B cell (primary cell): Measurements from ENCODE around the gene TLE3. TPM values are rescaled to one million over a fixed set of nuclear protein-coding genes. Genes with fewer than 3 reads are reported as not detected.

Source experiments
- ATAC-seq: fragments of 200-7000 bp; cut with Tn5 transposase; one replicate; pipeline ENCODE4 v1.10.0; 2021; ENCODE audit warnings: low read depth, mild to moderate bottlenecking, moderate number of reproducible peaks, moderate library complexity
- CTCF ChIA-PET: fragments of 350-600 bp; sonication (Branson Sonifier 250); formaldehyde crosslinking; loops from one replicate; lab custom pipeline; 2021; ENCODE audit warnings: antibody characterized with exemption, inconsistent platforms; lab: Charles Lee
- POLR2A ChIA-PET: fragments of 350-600 bp; sonication (Branson Sonifier 250); formaldehyde crosslinking; loops from one replicate; lab custom pipeline; 2021; ENCODE audit warnings: antibody characterized with exemption; lab: Charles Lee
- DNase-seq: peaks from one replicate; pipeline ENCODE4 v3.0.0; 2013
- H2AFZ ChIP-seq: 2 replicates; pipeline ENCODE4 v1.6.1; 2012; ENCODE audit warnings: mild to moderate bottlenecking, low read depth, low read length; ENCODE audit not compliant: insufficient read depth, poor library complexity, severe bottlenecking
- H3K27ac ChIP-seq, 2 donors: 1 replicate in 1 of 2; 2 replicates in 1 of 2; pipeline ENCODE4 v1.5.1; 2012 to 2013; ENCODE audit warnings: low read length in 2 of 2, mild to moderate bottlenecking in 2 of 2, moderate library complexity in 1 of 2
- H3K27me3 ChIP-seq, 4 experiments: fragments of 200-600 bp in 1 of 4; sonication (generic) in 1 of 4; replicated peaks in 1 of 4; 1 replicate in 2 of 4; 2 replicates in 2 of 4; pipeline versions ENCODE4 v1.6.1 to v1.7.0; 2013 to 2016; ENCODE audit warnings: low read length in 3 of 4, mild to moderate bottlenecking in 2 of 4, mixed read lengths in 1 of 4, moderate library complexity in 1 of 4; ENCODE audit not compliant: insufficient read depth in 4 of 4, control insufficient read depth in 3 of 4; ENCODE audit errors: control extremely low read depth in 1 of 4
- H3K36me3 ChIP-seq, 2 experiments: replicated peaks in 1 of 2; 1 replicate in 1 of 2; 2 replicates in 1 of 2; pipeline versions ENCODE4 v1.6.1 to v1.7.1; 2013; ENCODE audit warnings: low read length in 1 of 2; ENCODE audit not compliant: insufficient read depth in 2 of 2, control insufficient read depth in 1 of 2; ENCODE audit errors: control extremely low read depth in 1 of 2, extremely low read depth in 1 of 2
- H3K4me1 ChIP-seq, 2 donors: fragments of 200-600 bp in 1 of 2; sonication (generic) in 1 of 2; 1 replicate in 1 of 2; 2 replicates in 1 of 2; pipeline versions ENCODE4 v1.5.1 to v1.6.1; 2013 to 2017; ENCODE audit warnings: low read length in 2 of 2; ENCODE audit not compliant: control insufficient read depth in 2 of 2, insufficient read depth in 2 of 2
- H3K4me2 ChIP-seq: replicated peaks from 2 replicates; pipeline ENCODE3; 2012; ENCODE audit warnings: mild to moderate bottlenecking, low read depth, low read length; ENCODE audit not compliant: poor library complexity, severe bottlenecking
- H3K4me3 ChIP-seq, 5 experiments: fragments of 200-600 bp in 1 of 5; sonication (generic) in 1 of 5; 1 replicate in 3 of 5; 2 replicates in 2 of 5; pipeline versions ENCODE4 v1.5.1 to v1.7.0; 2011 to 2016; ENCODE audit warnings: low read length in 4 of 5, mild to moderate bottlenecking in 4 of 5, low read depth in 2 of 5, control low read depth in 1 of 5, moderate library complexity in 1 of 5; ENCODE audit not compliant: insufficient read depth in 1 of 5; ENCODE audit errors: control extremely low read depth in 1 of 5, extremely low read depth in 1 of 5
- H3K79me2 ChIP-seq: fragments of 200-600 bp; sonication (generic); one replicate; pipeline ENCODE4 v1.6.0; 2016; ENCODE audit warnings: low read length; ENCODE audit not compliant: control insufficient read depth, insufficient read depth
- H3K9ac ChIP-seq: fragments of 200-600 bp; sonication (generic); 2 replicates; pipeline ENCODE4 v1.6.1; 2017; ENCODE audit warnings: mild to moderate bottlenecking, low read length, moderate library complexity
- H3K9me3 ChIP-seq, 3 donors: one replicate each; pipeline versions ENCODE4 v1.6.1 to v1.7.1; 2013; ENCODE audit warnings: low read length in 2 of 3; ENCODE audit not compliant: control insufficient read depth in 2 of 3, insufficient read depth in 1 of 3; ENCODE audit errors: control extremely low read depth in 1 of 3
- H4K20me1 ChIP-seq: 2 replicates; pipeline ENCODE4 v1.6.0; 2012; ENCODE audit warnings: mild to moderate bottlenecking, low read length; ENCODE audit not compliant: insufficient read depth, control insufficient read depth, poor library complexity, severe bottlenecking
- H3K27ac Mint-ChIP-seq: one replicate; pipeline ENCODE4 v1.8.0; 2021; ENCODE audit warnings: mixed read lengths
- H3K27me3 Mint-ChIP-seq: one replicate; pipeline ENCODE4 v1.8.0; 2021; ENCODE audit warnings: mixed read lengths
- H3K4me1 Mint-ChIP-seq: one replicate; pipeline ENCODE4 v1.8.0; 2021; ENCODE audit warnings: mixed read lengths
- H3K4me3 Mint-ChIP-seq: one replicate; pipeline ENCODE4 v1.8.0; 2021; ENCODE audit warnings: mixed read lengths
- H3K9me3 Mint-ChIP-seq: one replicate; pipeline ENCODE4 v1.8.0; 2022; ENCODE audit warnings: mixed read lengths; ENCODE audit not compliant: insufficient read depth
- CTCF ChIP-seq: fragments of 200-600 bp; IDR thresholded peaks from one replicate; pipeline ENCODE4 v1.8.0; 2022; ENCODE audit warnings: antibody characterized with exemption, mild to moderate bottlenecking
- EZH2 ChIP-seq: IDR thresholded peaks from 2 replicates; pipeline ENCODE4 v1.6.1; 2012; ENCODE audit warnings: borderline replicate concordance, low read depth, mild to moderate bottlenecking, moderate library complexity, low read length; ENCODE audit not compliant: insufficient read depth, poor library complexity, severe bottlenecking
- WGBS: methylation state at CpG from one replicate; pipeline ENCODE4 v1.1.5; 2013; ENCODE audit warnings: missing lambda C conversion rate; ENCODE audit not compliant: insufficient coverage; 5-methylcytosine and 5-hydroxymethylcytosine counted together
- intact Hi-C: fragments of 100-400 bp; cut with micrococcal nuclease; formaldehyde crosslinking; loops from one replicate; pipeline ENCODE4 v1.10.0; 2022
- polyA plus RNA-seq: library from polyadenylated mRNA; depleted of rRNA; stranded (reverse); fragments of >200 nt; gene quantifications from 2 replicates; pipeline ENCODE4 v1.2.3, GENCODE V29; 2012
- total RNA-seq, 2 donors: library from RNA; stranded (reverse); fragments of 120-200 nt in 1 of 2; gene quantifications; 1 replicate in 1 of 2; 2 replicates in 1 of 2; pipeline versions ENCODE4 v1.2.3 to v1.2.4, GENCODE V29; 2013 to 2022

The TLE3 gene
- total and polyA plus RNA-seq, 2 donors (not counting 1 experiment from before 2014, with no cell fraction given), result 187 to 278 TPM

DNA sequence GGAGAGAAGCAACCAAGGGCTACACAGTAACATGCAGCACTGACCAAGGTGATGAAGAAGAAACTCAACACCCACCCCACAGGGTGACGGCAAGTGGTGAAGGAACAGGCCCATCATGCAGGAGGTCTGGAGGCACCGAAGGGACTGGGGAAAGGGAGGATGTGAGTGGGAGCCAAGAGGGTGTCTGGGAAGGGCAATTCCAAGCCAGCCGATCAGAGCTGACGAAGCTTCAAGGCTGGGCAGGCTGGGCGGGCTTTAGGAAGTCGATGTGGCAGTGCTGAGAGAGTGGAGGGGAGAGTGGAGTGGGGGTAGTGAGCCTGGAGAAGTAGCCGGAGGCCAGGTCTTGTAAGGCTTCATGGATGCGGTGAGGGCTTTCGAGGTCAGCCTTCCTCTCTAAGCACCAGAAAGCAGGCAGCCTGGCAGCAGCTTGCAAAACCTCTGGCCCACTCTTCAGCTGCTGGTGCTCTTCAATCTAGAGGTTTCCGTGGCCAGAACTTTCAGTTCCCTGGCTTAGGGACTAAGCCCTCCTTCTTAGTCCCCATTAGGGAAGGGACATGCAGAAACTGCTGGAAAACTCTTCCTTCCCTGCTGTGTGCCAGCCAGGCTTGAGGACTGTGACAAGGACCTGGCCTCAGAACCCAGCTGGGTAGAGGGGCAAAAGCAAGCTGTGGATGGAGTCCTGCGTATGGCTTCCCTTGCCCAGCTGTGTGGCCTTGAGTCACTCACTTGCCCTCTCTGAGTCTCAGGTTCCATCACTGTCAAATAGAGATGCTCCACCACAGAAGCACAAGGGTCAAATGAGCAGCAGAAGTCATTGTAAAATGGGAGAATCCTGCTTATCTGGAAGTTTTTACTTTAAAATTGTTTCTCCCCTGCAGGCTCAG lies 72.1 kb downstream of the TLE3 start:
- Histone ChIP-seq H2AFZ (no peak overlapping the region), H4K20me1 (no peaks in the 10 kb centered on the region), H3K4me2 (no peak overlapping the region), H3K27me3 (peaks cover 0 to 6% (median 0%) of the 10 kb centered on the region in 4 experiments), H3K9me3 (no peaks in the 10 kb centered on the region), H3K9ac (no peak overlapping the region), H3K36me3 (no peaks in the 10 kb centered on the region), H3K27ac (no peak overlapping the region), H3K79me2 (no peaks in the 10 kb centered on the region), H3K4me3 (no peak overlapping the region), H3K4me1 (peaks cover 23 to 34% of the 10 kb centered on the region in 2 donors)
- intact Hi-C loops, result no loop called here
- Mint-ChIP-seq H3K4me1 (peaks cover 34% of the 10 kb centered on the region), H3K27me3 (peaks cover 3% of the 10 kb centered on the region), H3K4me3 (no peak overlapping the region), H3K9me3 (no peaks in the 10 kb centered on the region), H3K27ac (peak overlapping the region; percentile 53)
- no peak for TF ChIP-seq CTCF
- no peak for TF ChIP-seq EZH2
- ATAC-seq, result no peak
- ChIA-PET POLR2A (interaction anchor here (0.6 kb wide), 1 partner anchor 369 kb away, joined by 3 read pairs; no protein-coding TSS in a partner anchor), CTCF (interaction anchor here (1.1 kb wide), 1 partner anchor 10 kb away, joined by 4 read pairs; no protein-coding TSS in a partner anchor)
- 89% methylated on average over 9 of the region's 11 CpGs for WGBS
- DNase-seq, result no peak

GRCh38 chr15:70024521-70024920 lies 73.2 kb downstream of the TLE3 start:
- Mint-ChIP-seq H3K4me3 (no peak overlapping the region), H3K9me3 (no peaks in the 10 kb centered on the region), H3K4me1 (peaks cover 38% of the 10 kb centered on the region), H3K27ac (no peak overlapping the region), H3K27me3 (peaks cover 3% of the 10 kb centered on the region)
- Histone ChIP-seq H3K36me3 (no peaks in the 10 kb centered on the region), H4K20me1 (no peaks in the 10 kb centered on the region), H3K4me1 (peaks cover 28 to 46% of the 10 kb centered on the region in 2 donors), H2AFZ (no peak overlapping the region), H3K9me3 (no peaks in the 10 kb centered on the region), H3K4me2 (no peak overlapping the region), H3K27ac (no peak overlapping the region), H3K9ac (no peak overlapping the region), H3K79me2 (no peaks in the 10 kb centered on the region), H3K4me3 (no peak overlapping the region), H3K27me3 (peaks cover 0 to 5% (median 0%) of the 10 kb centered on the region in 4 experiments)
- WGBS, result 88% methylated on average over 15 of the region's 18 CpGs
- ChIA-PET POLR2A (no interaction called here), CTCF (interaction anchor here (1.1 kb wide), 1 partner anchor 12 kb away, joined by 4 read pairs; no protein-coding TSS in a partner anchor)
- no peak for DNase-seq
- no peak for TF ChIP-seq EZH2
- no peak for TF ChIP-seq CTCF
- no peak for ATAC-seq
- intact Hi-C loops, result no loop called here
